ENCODE data around the gene ELAVL3. TPM values are rescaled to one million over a fixed set of nuclear protein-coding genes. Genes with fewer than 3 reads are reported as not detected.
"Not testable (repeated sequence)": the region's sequence is repeated elsewhere in the genome, so short reads cannot be mapped to it uniquely, and the experiment has no call there.

ELAVL3 gene
- polyA plus RNA-seq, 10 donors = 0.07 to 0.34 (median 0.22) TPM; not detected in 6

- no peak for DNase-seq
Measured at GRCh38 chr19:11460207-11460606, 20.6 kb downstream of the ELAVL3 start.

GRCh38 chr19:11458912-11459311 is 21.9 kb downstream of the ELAVL3 start:
- DNase-seq = not testable (repeated sequence)

- DNase-seq = no peak
Measured at GRCh38 chr19:11458236-11458900, 22.5 kb downstream of the ELAVL3 start.

GRCh38 chr19:11457831-11458230 is 23.0 kb downstream of the ELAVL3 start:
- no peak for DNase-seq

GRCh38 chr19:11457115-11457514 is 23.7 kb downstream of the ELAVL3 start:
- no peak for DNase-seq

- DNase-seq = no peak
Measured at GRCh38 chr19:11456659-11457058, 24.2 kb downstream of the ELAVL3 start.

- not testable (repeated sequence) for DNase-seq
Measured at GRCh38 chr19:11455233-11455554, 25.7 kb downstream of the ELAVL3 start.

- no peak for DNase-seq
Measured at GRCh38 chr19:11453468-11454341, 27.1 kb downstream of the ELAVL3 start.

GRCh38 chr19:11452620-11453310 is 28.1 kb downstream of the ELAVL3 start:
- DNase-seq = no peak

GRCh38 chr19:11451871-11452619 is 28.8 kb downstream of the ELAVL3 start:
- DNase-seq = peak in 1 of 3 donors; percentile 43

GRCh38 chr19:11451327-11451870 is 29.4 kb downstream of the ELAVL3 start:
- no peak for DNase-seq

- DNase-seq = no peak
Measured at GRCh38 chr19:11450570-11451326, 30.1 kb downstream of the ELAVL3 start.

GRCh38 chr19:11448923-11449554 is 31.8 kb downstream of the ELAVL3 start:
- no peak for DNase-seq

- no peak for DNase-seq
Measured at GRCh38 chr19:11448410-11448809, 32.4 kb downstream of the ELAVL3 start.

- DNase-seq = no peak
Measured at GRCh38 chr19:11447347-11448262, 33.2 kb downstream of the ELAVL3 start.

- DNase-seq = peak in 1 of 3 donors; percentile 56
Measured at GRCh38 chr19:11446652-11447301, 34.1 kb downstream of the ELAVL3 start.

GRCh38 chr19:11446271-11446651 is 34.6 kb downstream of the ELAVL3 start:
- no peak for DNase-seq

- DNase-seq = no peak
Measured at GRCh38 chr19:11445141-11445540, 35.7 kb downstream of the ELAVL3 start.

GRCh38 chr19:11444059-11444458 is 36.8 kb downstream of the ELAVL3 start:
- no peak for DNase-seq

Data from muscle of back (tissue), 11 donors.